Ishikawa (cell line): Measurements from ENCODE around the gene CSNK1G1.
A peak's percentile ranks its signal among the peaks of the same experiment; 100 is the strongest.

ENCODE experiments used
- CEBPB ChIP-seq: IDR thresholded peaks from 2 replicates; pipeline ENCODE4 v1.6.1; 2012
- CREB1 ChIP-seq: IDR thresholded peaks from 2 replicates; pipeline ENCODE4 v1.6.1; 2012; ENCODE audit warnings: low read depth
- EP300 ChIP-seq: IDR thresholded peaks from 2 replicates; pipeline ENCODE4 v1.6.1; 2012; ENCODE audit warnings: borderline replicate concordance
- FOXM1 ChIP-seq: IDR thresholded peaks from 2 replicates; pipeline ENCODE4 v1.6.1; 2012; ENCODE audit warnings: low read depth, borderline replicate concordance
- MAX ChIP-seq: IDR thresholded peaks from 2 replicates; pipeline ENCODE4 v1.6.1; 2012
- NFIC ChIP-seq: IDR thresholded peaks from 2 replicates; pipeline ENCODE4 v1.6.1; 2012
- RAD21 ChIP-seq: IDR thresholded peaks from 2 replicates; pipeline ENCODE4 v1.6.1; 2012; ENCODE audit warnings: low read depth
- REST ChIP-seq: IDR thresholded peaks from 2 replicates; pipeline ENCODE4 v1.6.1; 2012; ENCODE audit warnings: low read depth, mild to moderate bottlenecking
- TAF1 ChIP-seq: IDR thresholded peaks from 2 replicates; pipeline ENCODE4 v1.6.1; 2012; ENCODE audit warnings: low read depth, mild to moderate bottlenecking
- USF1 ChIP-seq: IDR thresholded peaks from 2 replicates; pipeline ENCODE4 v1.6.1; 2012
- YY1 ChIP-seq: IDR thresholded peaks from 2 replicates; pipeline ENCODE4 v1.6.1; 2012; ENCODE audit warnings: low read depth
- ZBTB7A ChIP-seq: IDR thresholded peaks from 2 replicates; pipeline ENCODE4 v1.6.1; 2012; ENCODE audit warnings: low read depth

- TF ChIP-seq RAD21 (no peak), CEBPB (0 out of 2 replicates have a peak, but pooled peaks have one; percentile 9), TAF1 (no peak), MAX (no peak), CREB1 (no peak), REST (no peak), EP300 (no peak), NFIC (no peak), USF1 (no peak), FOXM1 (no peak), YY1 (no peak), ZBTB7A (no peak)
Observed at GRCh38 chr15:64235552-64235951, 120.4 kb downstream of the CSNK1G1 start.
